HepG2 (cell line): Measurements from ENCODE around the gene GDF9. TPM values are rescaled to one million over a fixed set of nuclear protein-coding genes. Genes with fewer than 3 reads are reported as not detected.
A peak's percentile ranks its signal among the peaks of the same experiment; 100 is the strongest.

Source experiments
- ADNP ChIP-seq: sonication (generic); formaldehyde crosslinking; IDR thresholded peaks from 2 replicates; pipeline ENCODE4 v1.4.0; 2020; ENCODE audit warnings: missing genetic modification reagents
- ARID2 ChIP-seq: sonication (generic); formaldehyde crosslinking; IDR thresholded peaks from 2 replicates; pipeline ENCODE4 v1.8.1; 2022; ENCODE audit warnings: mild to moderate bottlenecking, missing genetic modification reagents, borderline replicate concordance
- CBX5 ChIP-seq: sonication (generic); formaldehyde crosslinking; IDR thresholded peaks from 2 replicates; pipeline ENCODE4 v1.4.0; 2020; ENCODE audit warnings: missing genetic modification reagents, borderline replicate concordance
- CCDC6 ChIP-seq: sonication (generic); formaldehyde crosslinking; IDR thresholded peaks from 2 replicates; pipeline ENCODE4 v1.8.1; 2022; ENCODE audit warnings: mild to moderate bottlenecking, missing genetic modification reagents, moderate library complexity
- DR1 ChIP-seq: sonication (generic); formaldehyde crosslinking; IDR thresholded peaks from 2 replicates; pipeline ENCODE4 v1.8.0; 2021; ENCODE audit warnings: mild to moderate bottlenecking, missing genetic modification reagents, inconsistent platforms
- FOSL2 ChIP-seq: sonication (generic); formaldehyde crosslinking; IDR thresholded peaks from 2 replicates; pipeline ENCODE4 v1.4.0; 2020; ENCODE audit warnings: missing genetic modification reagents
- KLF12 ChIP-seq: sonication (generic); formaldehyde crosslinking; IDR thresholded peaks from 2 replicates; pipeline ENCODE4 v1.4.0; 2020; ENCODE audit warnings: missing genetic modification reagents, borderline replicate concordance
- KLF13 ChIP-seq: sonication (generic); formaldehyde crosslinking; IDR thresholded peaks from 2 replicates; pipeline ENCODE4 v1.4.0; 2020; ENCODE audit warnings: mild to moderate bottlenecking, missing genetic modification reagents
- KLF15 ChIP-seq: sonication (generic); formaldehyde crosslinking; IDR thresholded peaks from 2 replicates; pipeline ENCODE4 v1.8.1; 2023; ENCODE audit warnings: borderline replicate concordance, mild to moderate bottlenecking, inconsistent platforms, missing genetic modification reagents, mixed read lengths
- MNT ChIP-seq: fragments of 450-650 bp; IDR thresholded peaks from 2 replicates; pipeline ENCODE4 v1.6.1; 2016
- REL ChIP-seq: sonication (generic); formaldehyde crosslinking; conservative IDR thresholded peaks from 2 replicates; pipeline ENCODE4 v1.8.0; 2022; ENCODE audit warnings: mild to moderate bottlenecking, missing genetic modification reagents, moderate library complexity
- SATB2 ChIP-seq: sonication (generic); formaldehyde crosslinking; IDR thresholded peaks from 2 replicates; pipeline ENCODE4 v1.5.0; 2020; ENCODE audit warnings: missing genetic modification reagents
- TRAFD1 ChIP-seq: sonication (generic); formaldehyde crosslinking; IDR thresholded peaks from 2 replicates; pipeline ENCODE4 v1.5.1; 2020; ENCODE audit warnings: missing genetic modification reagents, mild to moderate bottlenecking, borderline replicate concordance
- ZFP82 ChIP-seq: sonication (generic); formaldehyde crosslinking; IDR thresholded peaks from 2 replicates; pipeline ENCODE4 v1.5.1; 2020; ENCODE audit warnings: mild to moderate bottlenecking, missing genetic modification reagents, borderline replicate concordance
- ZNF33A ChIP-seq: sonication (generic); formaldehyde crosslinking; IDR thresholded peaks from 2 replicates; pipeline ENCODE4 v1.5.1; 2020; ENCODE audit warnings: missing genetic modification reagents, mild to moderate bottlenecking, moderate library complexity, borderline replicate concordance
- ZNF33B ChIP-seq: sonication (generic); formaldehyde crosslinking; IDR thresholded peaks from 2 replicates; pipeline ENCODE4 v1.5.1; 2020; ENCODE audit warnings: mild to moderate bottlenecking, missing genetic modification reagents
- ZNF432 ChIP-seq: sonication (generic); formaldehyde crosslinking; IDR thresholded peaks from 2 replicates; pipeline ENCODE4 v1.5.0; 2020; ENCODE audit warnings: missing genetic modification reagents, mild to moderate bottlenecking, borderline replicate concordance
- ZNF570 ChIP-seq: sonication (generic); formaldehyde crosslinking; IDR thresholded peaks from 2 replicates; pipeline ENCODE4 v1.4.0; 2020; ENCODE audit warnings: mild to moderate bottlenecking, missing genetic modification reagents, borderline replicate concordance
- ZNF839 ChIP-seq: sonication (generic); formaldehyde crosslinking; IDR thresholded peaks from 2 replicates; pipeline ENCODE4 v1.4.0; 2020; ENCODE audit warnings: missing genetic modification reagents, mild to moderate bottlenecking, borderline replicate concordance
- polyA plus RNA-seq, 8 experiments: library from polyadenylated mRNA; depleted of rRNA in 3 of 8; stranded (reverse) in 7 of 8; unstranded in 1 of 8; fragments of >200 nt; fragmentation: Illumina TruSeq in 4 of 8; extraction: Trizol in 4 of 8; gene quantifications; 2 replicates each; pipeline versions ENCODE4 v1.2.1 to v1.2.3, GENCODE V29; 2011 to 2016; ENCODE audit warnings: low read depth in 4 of 8, missing spikeins in 1 of 8, mixed read lengths in 1 of 8; ENCODE audit not compliant: insufficient read depth in 1 of 8
- total RNA-seq, 5 experiments: library from RNA; depleted of rRNA; stranded (reverse); fragments of >200 nt; fragmentation: Illumina TruSeq; extraction: Trizol; gene quantifications; 2 replicates each; pipeline ENCODE4 v1.2.3, GENCODE V29; 2016; ENCODE audit warnings: low read depth in 1 of 5
- TF ChIP-seq, protein P1 (sequence below): IDR thresholded peaks from 2 replicates; pipeline ENCODE4 v1.6.1; 2018; ENCODE audit warnings: missing genetic modification reagents, mild to moderate bottlenecking, missing compliant biosample characterization
- TF ChIP-seq, protein P2 (sequence below): sonication (generic); formaldehyde crosslinking; IDR thresholded peaks from 2 replicates; pipeline ENCODE4 v1.8.1; 2023; ENCODE audit warnings: mild to moderate bottlenecking, missing genetic modification reagents

GDF9 gene
- total and polyA plus RNA-seq, 2 of the 13 experiments (the other 11 are each of a cell fraction or from before 2014, with no cell fraction given): 0.33 to 0.38 TPM

- TF ChIP-seq, protein P1, sequence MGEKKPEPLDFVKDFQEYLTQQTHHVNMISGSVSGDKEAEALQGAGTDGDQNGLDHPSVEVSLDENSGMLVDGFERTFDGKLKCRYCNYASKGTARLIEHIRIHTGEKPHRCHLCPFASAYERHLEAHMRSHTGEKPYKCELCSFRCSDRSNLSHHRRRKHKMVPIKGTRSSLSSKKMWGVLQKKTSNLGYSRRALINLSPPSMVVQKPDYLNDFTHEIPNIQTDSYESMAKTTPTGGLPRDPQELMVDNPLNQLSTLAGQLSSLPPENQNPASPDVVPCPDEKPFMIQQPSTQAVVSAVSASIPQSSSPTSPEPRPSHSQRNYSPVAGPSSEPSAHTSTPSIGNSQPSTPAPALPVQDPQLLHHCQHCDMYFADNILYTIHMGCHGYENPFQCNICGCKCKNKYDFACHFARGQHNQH (CRISPR knock-in tag): peak; percentile 20; the same call in 1 of the 2 replicates
- peak; percentile 39; the same call in 1 of the 2 replicates for TF ChIP-seq DR1 (CRISPR knock-in tag)
- no peak for TF ChIP-seq MNT
- TF ChIP-seq KLF15: 0 out of 2 replicates have a peak, but pooled peaks have one; percentile 68
- TF ChIP-seq, protein P2, sequence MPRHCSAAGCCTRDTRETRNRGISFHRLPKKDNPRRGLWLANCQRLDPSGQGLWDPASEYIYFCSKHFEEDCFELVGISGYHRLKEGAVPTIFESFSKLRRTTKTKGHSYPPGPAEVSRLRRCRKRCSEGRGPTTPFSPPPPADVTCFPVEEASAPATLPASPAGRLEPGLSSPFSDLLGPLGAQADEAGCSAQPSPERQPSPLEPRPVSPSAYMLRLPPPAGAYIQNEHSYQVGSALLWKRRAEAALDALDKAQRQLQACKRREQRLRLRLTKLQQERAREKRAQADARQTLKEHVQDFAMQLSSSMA: peak; percentile 10; the same call in 1 of the 2 replicates
- no peak for TF ChIP-seq ZNF432 (CRISPR knock-in tag)
- TF ChIP-seq ZNF570: no peak
- TF ChIP-seq KLF12 (CRISPR knock-in tag): no peak
- TF ChIP-seq ZNF33B (CRISPR knock-in tag): peak; percentile 87; the same call in 1 of the 2 replicates
- peak; percentile 97 for TF ChIP-seq ZFP82
- 0 out of 2 replicates have a peak, but pooled peaks have one; percentile 33 for TF ChIP-seq KLF13 (CRISPR knock-in tag)
- peak; percentile 46; the same call in 1 of the 2 replicates for TF ChIP-seq ZNF839 (CRISPR knock-in tag)
- TF ChIP-seq REL (CRISPR knock-in tag): 0 out of 2 replicates have a peak, but pooled peaks have one; percentile 20
- peak; percentile 63; the same call in 1 of the 2 replicates for TF ChIP-seq SATB2 (CRISPR knock-in tag)
- no peak for TF ChIP-seq ADNP (CRISPR knock-in tag)
- peak; percentile 48; the same call in 1 of the 2 replicates for TF ChIP-seq ARID2 (CRISPR knock-in tag)
- TF ChIP-seq CBX5: peak; percentile 51; the same call in 1 of the 2 replicates
- TF ChIP-seq TRAFD1 (CRISPR knock-in tag): no peak
- TF ChIP-seq FOSL2 (CRISPR knock-in tag): 0 out of 2 replicates have a peak, but pooled peaks have one; percentile 15
- no peak for TF ChIP-seq ZNF33A
- TF ChIP-seq CCDC6 (CRISPR knock-in tag): peak; percentile 77; the same call in 1 of the 2 replicates
These were observed 36.4 kb downstream of the GDF9 start (continued) for GRCh38 chr5:132829742-132830435.
